H9 (cell line): ENCODE results near the gene CNR1. TPM values are rescaled to one million over a fixed set of nuclear protein-coding genes. Genes with fewer than 3 reads are reported as not detected.

Experiments
- DNase-seq: peaks from one replicate; pipeline ENCODE4 v3.0.0-alpha.2; 2017
- H2AFZ ChIP-seq: one replicate; pipeline ENCODE4 v1.6.1; 2013; ENCODE audit warnings: mild to moderate bottlenecking, low read length, control low read depth, moderate library complexity
- H2AK5ac ChIP-seq: 2 replicates; pipeline ENCODE4 v1.6.1; 2013; ENCODE audit warnings: low read length, control low read depth, mixed read lengths; ENCODE audit not compliant: insufficient read length
- H2BK120ac ChIP-seq: one replicate; pipeline ENCODE4 v1.6.1; 2013; ENCODE audit warnings: low read depth, mild to moderate bottlenecking, low read length, control low read depth, inconsistent platforms; ENCODE audit not compliant: poor library complexity, severe bottlenecking
- H2BK12ac ChIP-seq: 2 replicates; pipeline ENCODE4 v1.6.1; 2013; ENCODE audit warnings: low read length, control low read depth, mixed read lengths, low read depth; ENCODE audit not compliant: insufficient read length
- H2BK15ac ChIP-seq: 2 replicates; pipeline ENCODE4 v1.6.1; 2013; ENCODE audit warnings: low read depth, low read length, control low read depth
- H2BK20ac ChIP-seq: one replicate; pipeline ENCODE4 v1.6.1; 2013; ENCODE audit warnings: low read depth, mild to moderate bottlenecking, low read length, control low read depth, inconsistent platforms; ENCODE audit not compliant: poor library complexity, severe bottlenecking
- H2BK5ac ChIP-seq: 2 replicates; pipeline ENCODE4 v1.6.1; 2013; ENCODE audit warnings: low read length, control low read depth, mixed read lengths; ENCODE audit not compliant: insufficient read length
- H3K14ac ChIP-seq: 2 replicates; pipeline ENCODE4 v1.6.1; 2013; ENCODE audit warnings: low read length, control low read depth; ENCODE audit not compliant: insufficient read depth
- H3K18ac ChIP-seq: 2 replicates; pipeline ENCODE4 v1.6.1; 2013; ENCODE audit warnings: low read depth, mild to moderate bottlenecking, mixed read lengths, low read length, control low read depth; ENCODE audit not compliant: insufficient read length
- H3K23ac ChIP-seq: 2 replicates; pipeline ENCODE4 v1.6.1; 2013; ENCODE audit warnings: low read length, control low read depth, mixed read lengths, low read depth; ENCODE audit not compliant: insufficient read length
- H3K23me2 ChIP-seq: 2 replicates; pipeline ENCODE4 v1.6.1; 2013; ENCODE audit warnings: low read depth, mild to moderate bottlenecking, mixed read lengths, low read length, control low read depth; ENCODE audit not compliant: insufficient read length, poor library complexity, severe bottlenecking
- H3K27ac ChIP-seq: 2 replicates; pipeline ENCODE4 v1.5.1; 2013; ENCODE audit warnings: low read length, control low read depth, mixed read lengths, low read depth; ENCODE audit not compliant: insufficient read length
- H3K27me3 ChIP-seq: 2 replicates; pipeline ENCODE4 v1.6.1; 2013; ENCODE audit warnings: low read length, control low read depth, inconsistent platforms; ENCODE audit not compliant: insufficient read depth
- H3K4ac ChIP-seq: 2 replicates; pipeline ENCODE4 v1.6.1; 2013; ENCODE audit warnings: low read depth, mild to moderate bottlenecking, control low read depth, inconsistent platforms, low read length, moderate library complexity
- H3K4me1 ChIP-seq: 2 replicates; pipeline ENCODE4 v1.6.1; 2013; ENCODE audit warnings: low read length, control low read depth, inconsistent platforms; ENCODE audit not compliant: insufficient read depth
- H3K4me2 ChIP-seq: 2 replicates; pipeline ENCODE4 v1.6.1; 2013; ENCODE audit warnings: low read length, control low read depth, mixed read lengths; ENCODE audit not compliant: insufficient read length, insufficient read depth
- H3K56ac ChIP-seq: 2 replicates; pipeline ENCODE4 v1.6.1; 2013; ENCODE audit warnings: low read depth, mild to moderate bottlenecking, mixed read lengths, low read length, control low read depth; ENCODE audit not compliant: insufficient read length
- H3K79me1 ChIP-seq: 2 replicates; pipeline ENCODE4 v1.6.1; 2013; ENCODE audit warnings: low read depth, mild to moderate bottlenecking, moderate library complexity, low read length, control low read depth, inconsistent platforms; ENCODE audit not compliant: insufficient read depth, poor library complexity, severe bottlenecking
- H3K79me2 ChIP-seq: 2 replicates; pipeline ENCODE4 v1.6.1; 2013; ENCODE audit warnings: low read length, control low read depth, inconsistent platforms; ENCODE audit not compliant: insufficient read depth
- H3K9ac ChIP-seq: 2 replicates; pipeline ENCODE4 v1.6.1; 2013; ENCODE audit warnings: low read length, control low read depth, mixed read lengths; ENCODE audit not compliant: insufficient read length; ENCODE audit errors: extremely low read depth
- H3K9me3 ChIP-seq: one replicate; pipeline ENCODE4 v1.6.1; 2013; ENCODE audit warnings: low read depth, low read length, inconsistent platforms; ENCODE audit not compliant: control insufficient read depth
- H3T11ph ChIP-seq: one replicate; pipeline ENCODE4 v1.6.1; 2013; ENCODE audit warnings: mild to moderate bottlenecking, low read length, control low read depth, inconsistent platforms
- H4K20me1 ChIP-seq: one replicate; pipeline ENCODE4 v1.6.1; 2013; ENCODE audit not compliant: control insufficient read depth, insufficient read length, insufficient read depth
- H4K5ac ChIP-seq: 2 replicates; pipeline ENCODE4 v1.6.1; 2013; ENCODE audit warnings: low read depth, mild to moderate bottlenecking, mixed read lengths, low read length, control low read depth; ENCODE audit not compliant: insufficient read length
- H4K8ac ChIP-seq: replicated peaks from 2 replicates; pipeline ENCODE4 v1.6.1; 2013; ENCODE audit warnings: low read length, control low read depth, mixed read lengths, low read depth; ENCODE audit not compliant: insufficient read length
- H4K91ac ChIP-seq: 2 replicates; pipeline ENCODE4 v1.6.1; 2013; ENCODE audit warnings: low read depth, mild to moderate bottlenecking, moderate library complexity, mixed read lengths, low read length, control low read depth; ENCODE audit not compliant: insufficient read length
- H3K27ac Mint-ChIP-seq, 3 experiments: 2 replicates in 2 of 3; 3 replicates in 1 of 3; pipeline ENCODE4 v1.8.0; 2020 to 2021; ENCODE audit warnings: mixed read lengths in 3 of 3, mild to moderate bottlenecking in 1 of 3, moderate library complexity in 1 of 3
- H3K27me3 Mint-ChIP-seq: 2 replicates; pipeline ENCODE4 v1.8.0; 2021; ENCODE audit warnings: low read depth, mild to moderate bottlenecking, moderate library complexity, mixed read lengths
- H3K36me3 Mint-ChIP-seq, 3 experiments: 2 replicates in 2 of 3; 3 replicates in 1 of 3; pipeline ENCODE4 v1.8.0; 2020 to 2021; ENCODE audit warnings: low read depth in 3 of 3, mixed read lengths in 3 of 3; ENCODE audit not compliant: insufficient read depth in 1 of 3
- H3K4me1 Mint-ChIP-seq, 2 experiments: 2 replicates each; pipeline ENCODE4 v1.8.0; 2020; ENCODE audit warnings: mixed read lengths in 2 of 2
- H3K4me3 Mint-ChIP-seq, 2 experiments: 2 replicates in 1 of 2; 3 replicates in 1 of 2; pipeline ENCODE4 v1.8.0; 2020 to 2021; ENCODE audit warnings: mild to moderate bottlenecking in 2 of 2, mixed read lengths in 2 of 2, moderate library complexity in 1 of 2
- H3K9me3 Mint-ChIP-seq, 2 experiments: 2 replicates in 1 of 2; 3 replicates in 1 of 2; pipeline ENCODE4 v1.8.0; 2020; ENCODE audit warnings: mild to moderate bottlenecking in 2 of 2, mixed read lengths in 2 of 2, moderate library complexity in 1 of 2
- WGBS: extraction: QIAGEN DNeasy Blood & Tissue Kit; methylation state at CpG from one replicate; pipeline ENCODE4 v1.1.7; 2013; ENCODE audit warnings: missing lambda C conversion rate, low lambda C conversion rate, mixed read lengths; ENCODE audit not compliant: insufficient read length; ENCODE audit errors: extremely low coverage; 5-methylcytosine and 5-hydroxymethylcytosine counted together
- total RNA-seq: library from RNA; stranded (reverse); gene quantifications from 2 replicates; pipeline ENCODE4 v1.2.1, GENCODE V29; 2021
- TF ChIP-seq, protein P1 (sequence below): fragments of 200-600 bp; sonication (generic); conservative IDR thresholded peaks from 3 replicates; pipeline ENCODE4 v1.8.0; 2021; ENCODE audit warnings: antibody characterized with exemption, mild to moderate bottlenecking

Gene CNR1
- total RNA-seq, 1 experiment from 2014 or later = 0.72 TPM

- no peak overlapping the region for H3K18ac ChIP-seq
- Mint-ChIP-seq H3K4me3 (no peak overlapping the region), H3K9me3 (peaks cover 0 to 2% of the 10 kb centered on the region in 2 experiments; a peak in 2 of 5 replicates), H3K27ac (no peak overlapping the region), H3K27me3 (no peaks in the 10 kb centered on the region; the same call in 1 of the 2 replicates), H3K36me3 (no peaks in the 10 kb centered on the region), H3K4me1 (peaks cover 11 to 16% of the 10 kb centered on the region in 2 experiments)
- TF ChIP-seq, protein P1, sequence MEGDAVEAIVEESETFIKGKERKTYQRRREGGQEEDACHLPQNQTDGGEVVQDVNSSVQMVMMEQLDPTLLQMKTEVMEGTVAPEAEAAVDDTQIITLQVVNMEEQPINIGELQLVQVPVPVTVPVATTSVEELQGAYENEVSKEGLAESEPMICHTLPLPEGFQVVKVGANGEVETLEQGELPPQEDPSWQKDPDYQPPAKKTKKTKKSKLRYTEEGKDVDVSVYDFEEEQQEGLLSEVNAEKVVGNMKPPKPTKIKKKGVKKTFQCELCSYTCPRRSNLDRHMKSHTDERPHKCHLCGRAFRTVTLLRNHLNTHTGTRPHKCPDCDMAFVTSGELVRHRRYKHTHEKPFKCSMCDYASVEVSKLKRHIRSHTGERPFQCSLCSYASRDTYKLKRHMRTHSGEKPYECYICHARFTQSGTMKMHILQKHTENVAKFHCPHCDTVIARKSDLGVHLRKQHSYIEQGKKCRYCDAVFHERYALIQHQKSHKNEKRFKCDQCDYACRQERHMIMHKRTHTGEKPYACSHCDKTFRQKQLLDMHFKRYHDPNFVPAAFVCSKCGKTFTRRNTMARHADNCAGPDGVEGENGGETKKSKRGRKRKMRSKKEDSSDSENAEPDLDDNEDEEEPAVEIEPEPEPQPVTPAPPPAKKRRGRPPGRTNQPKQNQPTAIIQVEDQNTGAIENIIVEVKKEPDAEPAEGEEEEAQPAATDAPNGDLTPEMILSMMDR = no peak
- no peaks in the 10 kb centered on the region for H3K79me2 ChIP-seq
- no peak overlapping the region for H4K5ac ChIP-seq
- H2BK20ac ChIP-seq = no peak overlapping the region
- no peak overlapping the region for H2BK120ac ChIP-seq
- H3K4ac ChIP-seq = no peak overlapping the region
- WGBS = no CpG with 5 or more reads among the region's 2 CpGs
- no peaks in the 10 kb centered on the region for H3K9me3 ChIP-seq
- no peaks in the 10 kb centered on the region for H3K79me1 ChIP-seq
- no peaks in the 10 kb centered on the region for H3K23me2 ChIP-seq
- H2BK5ac ChIP-seq = no peak overlapping the region
- H3T11ph ChIP-seq = no peak overlapping the region
- no peaks in the 10 kb centered on the region for H4K20me1 ChIP-seq
- H2BK15ac ChIP-seq = no peak overlapping the region
- no peak overlapping the region for H4K91ac ChIP-seq
- no peak overlapping the region for H3K23ac ChIP-seq
- no peak overlapping the region for H3K9ac ChIP-seq
- no peaks in the 10 kb centered on the region for H3K27me3 ChIP-seq
- no peak for DNase-seq
- no peak overlapping the region for H2BK12ac ChIP-seq
- H3K27ac ChIP-seq = no peak overlapping the region
- H2AFZ ChIP-seq = no peak overlapping the region
- H3K56ac ChIP-seq = no peak overlapping the region
- no peak overlapping the region for H3K14ac ChIP-seq
- H2AK5ac ChIP-seq = no peak overlapping the region
- no peaks in the 10 kb centered on the region; the same call in 1 of the 2 replicates for H3K4me1 ChIP-seq
- H4K8ac ChIP-seq = no peak overlapping the region
- no peak overlapping the region for H3K4me2 ChIP-seq
Measured at GRCh38 chr6:88114838-88115237, 51.3 kb downstream of the CNR1 start.
